Endodermal cell (in vitro differentiated cells): ENCODE data around the gene STRA6. TPM values are rescaled to one million over a fixed set of nuclear protein-coding genes. Genes with fewer than 3 reads are reported as not detected.

Experiments
- DNase-seq: peaks from one replicate; pipeline ENCODE4 v3.0.0-alpha.2; 2017
- H3K27ac ChIP-seq: 2 replicates; pipeline ENCODE4 v1.5.1; 2013; ENCODE audit warnings: mild to moderate bottlenecking, low read depth, low read length, moderate library complexity
- H3K27me3 ChIP-seq: 2 replicates; pipeline ENCODE4 v1.6.1; 2013; ENCODE audit warnings: mild to moderate bottlenecking, low read length, moderate library complexity; ENCODE audit not compliant: insufficient read depth, control insufficient read depth, poor library complexity, severe bottlenecking
- H3K36me3 ChIP-seq: 2 replicates; pipeline ENCODE4 v1.7.0; 2013; ENCODE audit warnings: mild to moderate bottlenecking, low read length, moderate library complexity; ENCODE audit not compliant: control insufficient read depth, insufficient read depth
- H3K4me1 ChIP-seq: one replicate; pipeline ENCODE4 v1.7.0; 2013; ENCODE audit warnings: low read length; ENCODE audit not compliant: control insufficient read depth, insufficient read depth
- H3K4me3 ChIP-seq: 2 replicates; pipeline ENCODE4 v1.5.1; 2013; ENCODE audit warnings: mild to moderate bottlenecking, low read length, moderate library complexity
- H3K9ac ChIP-seq: 2 replicates; pipeline ENCODE4 v1.6.1; 2013; ENCODE audit warnings: mild to moderate bottlenecking, low read length, moderate library complexity; ENCODE audit not compliant: poor library complexity, severe bottlenecking; ENCODE audit errors: extremely low read depth
- H3K9me3 ChIP-seq: 2 replicates; pipeline ENCODE4 v1.6.1; 2013; ENCODE audit warnings: mild to moderate bottlenecking, low read length, moderate library complexity; ENCODE audit not compliant: control insufficient read depth
- H3K27ac Mint-ChIP-seq: 2 replicates; pipeline ENCODE4 v1.8.0; 2020; ENCODE audit warnings: mixed read lengths
- H3K27me3 Mint-ChIP-seq: 2 replicates; pipeline ENCODE4 v1.8.0; 2021; ENCODE audit warnings: mild to moderate bottlenecking, mixed read lengths; ENCODE audit not compliant: insufficient read depth
- H3K36me3 Mint-ChIP-seq: 2 replicates; pipeline ENCODE4 v1.8.0; 2020; ENCODE audit warnings: low read depth, mixed read lengths
- H3K4me1 Mint-ChIP-seq: 2 replicates; pipeline ENCODE4 v1.8.0; 2020; ENCODE audit warnings: mixed read lengths
- H3K4me3 Mint-ChIP-seq: 2 replicates; pipeline ENCODE4 v1.8.0; 2020; ENCODE audit warnings: mild to moderate bottlenecking, moderate library complexity, mixed read lengths
- H3K9me3 Mint-ChIP-seq: 2 replicates; pipeline ENCODE4 v1.8.0; 2020; ENCODE audit warnings: mild to moderate bottlenecking, mixed read lengths
- CTCF ChIP-seq: fragments of 200-600 bp; sonication (generic); conservative IDR thresholded peaks from 2 replicates; pipeline ENCODE4 v1.5.0; 2021; ENCODE audit warnings: antibody characterized with exemption, mild to moderate bottlenecking
- WGBS, 2 experiments: methylation state at CpG; one replicate each; pipeline versions ENCODE4 v1.1.5 to v1.1.7; 2013; ENCODE audit warnings: missing lambda C conversion rate in 2 of 2, mixed read lengths in 1 of 2; ENCODE audit not compliant: insufficient coverage in 1 of 2, insufficient read length in 1 of 2; 5-methylcytosine and 5-hydroxymethylcytosine counted together
- total RNA-seq, 2 donors: library from RNA; stranded (reverse); fragmentation: NEBNext Ultra II Directional in 1 of 2; extraction: Animal tissue kit (Norgen Biotek cat#: 25700) in 1 of 2; gene quantifications; 2 replicates in 1 of 2; 3 replicates in 1 of 2; pipeline ENCODE4 v1.2.1, GENCODE V29; 2021

STRA6 gene
- total RNA-seq, 2 donors from 2014 or later: 18.2 to 26.2 TPM

- Histone ChIP-seq H3K9ac (no peak overlapping the region), H3K9me3 (no peaks in the 10 kb centered on the region), H3K36me3 (no peaks in the 10 kb centered on the region), H3K27me3 (peaks cover 50% of the 10 kb centered on the region), H3K27ac (no peak overlapping the region), H3K4me3 (no peak overlapping the region), H3K4me1 (no peaks in the 10 kb centered on the region)
- DNase-seq: no peak
- 76 to 80% methylated on average over 1 of the region's 2 CpGs for WGBS, 2 experiments
- H3K27ac Mint-ChIP-seq: no peak overlapping the region
- H3K4me1 Mint-ChIP-seq: peaks cover 4% of the 10 kb centered on the region
- peaks cover 69% of the 10 kb centered on the region for H3K27me3 Mint-ChIP-seq
- no peaks in the 10 kb centered on the region for H3K36me3 Mint-ChIP-seq
- no peaks in the 10 kb centered on the region for H3K9me3 Mint-ChIP-seq
- no peak overlapping the region for H3K4me3 Mint-ChIP-seq
- TF ChIP-seq CTCF: no peak
Measured at GRCh38 chr15:74137537-74137894, 65.1 kb downstream of the STRA6 start.

- Histone ChIP-seq H3K27me3 (peaks cover 55% of the 10 kb centered on the region), H3K9me3 (no peaks in the 10 kb centered on the region), H3K4me1 (no peaks in the 10 kb centered on the region), H3K36me3 (no peaks in the 10 kb centered on the region), H3K9ac (no peak overlapping the region), H3K4me3 (peak overlapping the region; percentile 62), H3K27ac (no peak overlapping the region)
- Mint-ChIP-seq H3K36me3 (no peaks in the 10 kb centered on the region), H3K4me1 (peaks cover 4% of the 10 kb centered on the region), H3K4me3 (peak overlapping the region; percentile 53), H3K9me3 (no peaks in the 10 kb centered on the region), H3K27ac (no peak overlapping the region), H3K27me3 (peaks cover 74% of the 10 kb centered on the region)
- peak; percentile 41 for DNase-seq
- 64 to 68% methylated on average over 13 to 18 of the region's 18 CpGs for WGBS, 2 experiments
- no peak for TF ChIP-seq CTCF
Measured at GRCh38 chr15:74136814-74137536, 65.6 kb downstream of the STRA6 start.

- Mint-ChIP-seq H3K4me1 (peaks cover 4% of the 10 kb centered on the region), H3K27me3 (peaks cover 79% of the 10 kb centered on the region), H3K9me3 (no peaks in the 10 kb centered on the region), H3K36me3 (no peaks in the 10 kb centered on the region), H3K27ac (no peak overlapping the region), H3K4me3 (peak overlapping the region; percentile 53)
- Histone ChIP-seq H3K9me3 (no peaks in the 10 kb centered on the region), H3K4me3 (peak overlapping the region; percentile 62), H3K4me1 (no peaks in the 10 kb centered on the region), H3K27me3 (peaks cover 60% of the 10 kb centered on the region), H3K9ac (no peak overlapping the region), H3K27ac (no peak overlapping the region), H3K36me3 (no peaks in the 10 kb centered on the region)
- 0 to 3% methylated on average over 8 to 19 of the region's 26 CpGs for WGBS, 2 experiments
- no peak for TF ChIP-seq CTCF
- no peak for DNase-seq
Measured at GRCh38 chr15:74136540-74136813, 66.1 kb downstream of the STRA6 start.
